H1 (cell line): ENCODE data around the gene SUSD1. TPM values are rescaled to one million over a fixed set of nuclear protein-coding genes. Genes with fewer than 3 reads are reported as not detected.
"Not testable (repeated sequence)": the region's sequence is repeated elsewhere in the genome, so short reads cannot be mapped to it uniquely, and the experiment has no call there.

Source experiments
- CTCF ChIA-PET: fragments of 300-600 bp; sonication (Branson Sonifier 250); formaldehyde crosslinking; loops from one replicate; lab custom pipeline; 2021; ENCODE audit not compliant: partially characterized antibody; lab: Charles Lee
- POLR2A ChIA-PET: fragments of 300-600 bp; sonication (Branson Sonifier 250); formaldehyde crosslinking; loops from one replicate; lab custom pipeline; 2021; ENCODE audit warnings: inconsistent platforms; ENCODE audit not compliant: partially characterized antibody; lab: Charles Lee
- DNase-seq, 2 experiments: peaks; one replicate each; pipeline versions ENCODE4 v3.0.0 to v3.0.0-alpha.2; 2010 to 2022; ENCODE audit warnings: low spot score in 2 of 2, low read depth in 1 of 2, mixed read lengths in 1 of 2
- FAIRE-seq: peaks from 2 replicates; lab custom pipeline; 2011; peaks lifted over from hg19 to GRCh38; lab: Jason Lieb, UNC
- H2AFZ ChIP-seq: 2 replicates; pipeline ENCODE4 v1.8.1; 2012; ENCODE audit warnings: low read length, inconsistent platforms
- H2AK5ac ChIP-seq: 2 replicates; pipeline ENCODE4 v1.6.1; 2013; ENCODE audit warnings: low read depth, low read length
- H2BK120ac ChIP-seq: replicated peaks from 2 replicates; pipeline ENCODE3; 2013; ENCODE audit warnings: low read depth, low read length, inconsistent platforms
- H2BK12ac ChIP-seq: 2 replicates; pipeline ENCODE4 v1.6.1; 2013; ENCODE audit warnings: low read depth, low read length
- H2BK15ac ChIP-seq: 2 replicates; pipeline ENCODE4 v1.6.1; 2013; ENCODE audit warnings: low read length
- H2BK20ac ChIP-seq: 2 replicates; pipeline ENCODE4 v1.6.1; 2013; ENCODE audit warnings: low read length
- H2BK5ac ChIP-seq: 2 replicates; pipeline ENCODE4 v1.6.1; 2013; ENCODE audit warnings: low read depth, low read length
- H3K14ac ChIP-seq: 2 replicates; pipeline ENCODE4 v1.6.1; 2013; ENCODE audit warnings: inconsistent platforms; ENCODE audit not compliant: insufficient read length
- H3K18ac ChIP-seq: 2 replicates; pipeline ENCODE4 v1.6.1; 2013; ENCODE audit warnings: low read length; ENCODE audit errors: extremely low read depth
- H3K23ac ChIP-seq: 2 replicates; pipeline ENCODE4 v1.6.1; 2013; ENCODE audit warnings: inconsistent platforms; ENCODE audit not compliant: insufficient read length
- H3K23me2 ChIP-seq: 2 replicates; pipeline ENCODE4 v1.6.1; 2013; ENCODE audit warnings: low read depth, low read length
- H3K27ac ChIP-seq: 2 replicates; pipeline ENCODE4 v1.6.1; 2011; ENCODE audit warnings: low read depth, low read length, inconsistent platforms
- H3K27me3 ChIP-seq, 4 experiments: replicated peaks in 1 of 4; 1 replicate in 1 of 4; 2 replicates in 3 of 4; pipeline versions ENCODE4 v1.6.1 to v1.8.1; 2011 to 2013; ENCODE audit warnings: low read length in 3 of 4, mild to moderate bottlenecking in 3 of 4, inconsistent platforms in 2 of 4, mixed read lengths in 2 of 4, moderate library complexity in 1 of 4; ENCODE audit not compliant: control insufficient read depth in 3 of 4, insufficient read depth in 3 of 4; ENCODE audit errors: extremely low read depth in 1 of 4
- H3K36me3 ChIP-seq, 4 experiments: 2 replicates each; pipeline versions ENCODE4 v1.6.1 to v1.8.1; 2011 to 2013; ENCODE audit warnings: mild to moderate bottlenecking in 4 of 4, low read length in 3 of 4, moderate library complexity in 2 of 4, control low read depth in 1 of 4, inconsistent platforms in 1 of 4; ENCODE audit not compliant: insufficient read depth in 4 of 4, control insufficient read depth in 2 of 4
- H3K4ac ChIP-seq: replicated peaks from 2 replicates; pipeline ENCODE3; 2013; ENCODE audit warnings: low read length, low read depth, mixed read lengths, inconsistent platforms; ENCODE audit not compliant: insufficient read length
- H3K4me1 ChIP-seq, 4 experiments: replicated peaks in 1 of 4; 1 replicate in 1 of 4; 2 replicates in 3 of 4; pipeline versions ENCODE4 v1.6.1 to v1.8.1; 2011 to 2013; ENCODE audit warnings: low read length in 3 of 4, inconsistent platforms in 2 of 4, mixed read lengths in 1 of 4; ENCODE audit not compliant: insufficient read depth in 4 of 4, control insufficient read depth in 3 of 4
- H3K4me2 ChIP-seq, 2 experiments: 2 replicates each; pipeline versions ENCODE4 v1.6.1 to v1.8.1; 2011 to 2013; ENCODE audit warnings: low read depth in 2 of 2, low read length in 2 of 2, control low read depth in 1 of 2, inconsistent platforms in 1 of 2, mild to moderate bottlenecking in 1 of 2; ENCODE audit not compliant: insufficient read depth in 1 of 2
- H3K4me3 ChIP-seq, 4 experiments: fragments of 200-600, 300-600 bp in 1 of 4; sonication (generic), shearing (Covaris generic), sonication (Bioruptor Twin) in 1 of 4; 2 replicates each; pipeline versions ENCODE4 v1.5.1 to v1.8.1; 2011 to 2016; ENCODE audit warnings: low read length in 4 of 4, low read depth in 3 of 4, control low read depth in 2 of 4, inconsistent platforms in 2 of 4, mild to moderate bottlenecking in 2 of 4, mixed read lengths in 1 of 4, moderate library complexity in 1 of 4; ENCODE audit not compliant: insufficient read depth in 2 of 4; ENCODE audit errors: extremely low read depth in 1 of 4
- H3K56ac ChIP-seq: replicated peaks from 2 replicates; pipeline ENCODE3; 2013; ENCODE audit warnings: low read depth, mild to moderate bottlenecking, mixed read lengths, low read length, inconsistent platforms; ENCODE audit not compliant: insufficient read length
- H3K79me1 ChIP-seq: 2 replicates; pipeline ENCODE4 v1.6.1; 2013; ENCODE audit warnings: low read depth, low read length, control low read depth
- H3K79me2 ChIP-seq, 2 experiments: 2 replicates each; pipeline versions ENCODE4 v1.6.1 to v1.8.1; 2012 to 2013; ENCODE audit warnings: low read length in 2 of 2, mild to moderate bottlenecking in 2 of 2, inconsistent platforms in 1 of 2; ENCODE audit not compliant: insufficient read depth in 2 of 2, control insufficient read depth in 1 of 2
- H3K9ac ChIP-seq, 4 experiments: replicated peaks in 1 of 4; 1 replicate in 1 of 4; 2 replicates in 3 of 4; pipeline versions ENCODE4 v1.6.1 to v1.8.1; 2011 to 2013; ENCODE audit warnings: low read depth in 3 of 4, low read length in 3 of 4, control low read depth in 2 of 4, mild to moderate bottlenecking in 2 of 4, moderate library complexity in 2 of 4, inconsistent platforms in 1 of 4; ENCODE audit errors: extremely low read depth in 1 of 4
- H3K9me3 ChIP-seq, 2 experiments: 2 replicates each; pipeline versions ENCODE4 v1.6.1 to v1.8.1; 2012 to 2013; ENCODE audit warnings: mild to moderate bottlenecking in 2 of 2, moderate library complexity in 2 of 2, control low read depth in 1 of 2, inconsistent platforms in 1 of 2, low read depth in 1 of 2, low read length in 1 of 2, mixed read lengths in 1 of 2; ENCODE audit not compliant: insufficient read depth in 2 of 2
- H4K20me1 ChIP-seq, 2 experiments: replicated peaks in 1 of 2; 2 replicates each; pipeline versions ENCODE3 to v1.8.1; 2011 to 2013; ENCODE audit warnings: inconsistent platforms in 2 of 2, low read length in 2 of 2, mild to moderate bottlenecking in 1 of 2; ENCODE audit not compliant: insufficient read depth in 2 of 2, control insufficient read depth in 1 of 2
- H4K5ac ChIP-seq: 2 replicates; pipeline ENCODE4 v1.6.1; 2013; ENCODE audit warnings: low read length, low read depth, mixed read lengths, inconsistent platforms; ENCODE audit not compliant: insufficient read length
- H4K8ac ChIP-seq: 2 replicates; pipeline ENCODE4 v1.8.0; 2013; ENCODE audit warnings: mild to moderate bottlenecking, moderate library complexity, low read length, inconsistent platforms; ENCODE audit not compliant: insufficient read depth; ENCODE audit errors: extremely low read depth
- H4K91ac ChIP-seq: replicated peaks from 2 replicates; pipeline ENCODE3; 2013; ENCODE audit warnings: low read length, mixed read lengths, inconsistent platforms; ENCODE audit not compliant: insufficient read length
- WGBS, 2 experiments: shearing (Covaris generic) in 1 of 2; methylation state at CpG; one replicate each; pipeline versions ENCODE4 v1.1.6 to v1.1.7; 2013 to 2015; ENCODE audit warnings: low lambda C conversion rate in 2 of 2, mixed read lengths in 2 of 2, inconsistent platforms in 1 of 2, low coverage in 1 of 2, missing lambda C conversion rate in 1 of 2; ENCODE audit not compliant: insufficient replicate concordance in 2 of 2, insufficient coverage in 1 of 2, insufficient read length in 1 of 2; ENCODE audit errors: extremely low coverage in 1 of 2, missing lambda C conversion rate in 1 of 2; 5-methylcytosine and 5-hydroxymethylcytosine counted together
- polyA plus RNA-seq, 7 experiments: library from polyadenylated mRNA; depleted of rRNA in 3 of 7; stranded (reverse) in 5 of 7; unstranded in 2 of 7; fragments of >200 nt in 5 of 7; fragments of 200-250 nt in 2 of 7; gene quantifications; 1 replicate in 5 of 7; 2 replicates in 1 of 7; 4 replicates in 1 of 7; pipeline versions ENCODE4 v1.2.1 to v1.2.3, GENCODE V29; 2011 to 2013; ENCODE audit warnings: missing spikeins in 2 of 7, mixed read lengths in 2 of 7
- total RNA-seq: library from RNA; stranded (reverse); fragmentation: NEBNext Ultra II Directional; extraction: Animal tissue kit (Norgen Biotek cat#: 25700); gene quantifications from 2 replicates; pipeline ENCODE4 v1.2.1, GENCODE V29; 2021

Gene SUSD1
- total and polyA plus RNA-seq, 2 of the 8 experiments (the other 6 are each of a cell fraction or from before 2014, with no cell fraction given): 2.8 to 7.2 TPM

DNA sequence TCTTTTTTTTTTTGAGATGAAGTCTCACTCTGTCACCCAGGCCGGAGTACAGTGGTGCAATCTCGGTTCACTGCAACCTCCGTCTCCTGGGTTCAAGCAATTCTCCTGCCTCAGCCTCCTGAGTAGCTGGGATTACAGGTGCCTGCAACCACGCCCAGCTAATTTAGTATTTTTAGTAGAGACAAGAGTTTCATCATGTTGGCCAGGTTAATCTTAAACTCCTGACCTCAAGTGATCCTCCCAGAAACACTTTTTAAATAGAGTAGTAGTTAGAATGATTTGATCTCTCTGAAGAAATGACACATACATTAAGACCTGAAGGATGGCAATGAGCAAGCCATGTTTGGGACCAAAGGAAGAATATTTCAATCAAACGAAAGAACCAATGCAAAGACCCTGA, 46.7 kb downstream of the SUSD1 start:
- H3K23me2 ChIP-seq, H3K18ac ChIP-seq, H3K4me2 ChIP-seq, DNase-seq, H2BK15ac ChIP-seq, H2BK120ac ChIP-seq, H2BK12ac ChIP-seq, H3K14ac ChIP-seq, H4K20me1 ChIP-seq, H3K36me3 ChIP-seq, H3K9me3 ChIP-seq, H4K91ac ChIP-seq, H2BK20ac ChIP-seq, H2BK5ac ChIP-seq, H3K27ac ChIP-seq, FAIRE-seq, H3K9ac ChIP-seq, POLR2A ChIA-PET, H3K4ac ChIP-seq, H4K8ac ChIP-seq, H4K5ac ChIP-seq, H2AFZ ChIP-seq, H3K4me1 ChIP-seq, H3K27me3 ChIP-seq, H2AK5ac ChIP-seq, H3K23ac ChIP-seq, H3K79me2 ChIP-seq, H3K79me1 ChIP-seq, H3K56ac ChIP-seq, H3K4me3 ChIP-seq: not testable (repeated sequence)
- CTCF ChIA-PET: interaction anchor here (0.6 to 1.9 kb wide), 5 partner anchors 9 to 234 kb away, joined by 3 to 14 read pairs (median 4); no protein-coding TSS in a partner anchor
- WGBS, 2 experiments: 89% methylated on average over 5 of the region's 5 CpGs; no CpG with 5 or more reads in 1 of the 2 experiments
